Stomach (tissue), 9 donors: ENCODE results near the gene RASL10A. TPM values are rescaled to one million over a fixed set of nuclear protein-coding genes. Genes with fewer than 3 reads are reported as not detected.

Experiments
- DNase-seq, 2 donors: peaks; one replicate each; pipeline versions ENCODE4 v3.0.0 to v3.0.0-alpha.2; 2013 to 2019
- H3K27ac ChIP-seq, 5 donors: fragments of 200-600 bp in 4 of 5; sonication (generic) in 4 of 5; one replicate each; pipeline ENCODE4 v1.5.1; 2013 to 2019; ENCODE audit warnings: mild to moderate bottlenecking in 1 of 5, moderate library complexity in 1 of 5
- H3K27me3 ChIP-seq, 3 donors: fragments of 200-600 bp; sonication (generic); one replicate each; pipeline ENCODE4 v1.5.1; 2017 to 2019; ENCODE audit warnings: mixed run types in 1 of 3
- H3K36me3 ChIP-seq, 4 donors: fragments of 200-600 bp; sonication (generic); 1 replicate in 3 of 4; 2 replicates in 1 of 4; pipeline ENCODE4 v1.5.1; 2016 to 2019
- H3K4me1 ChIP-seq, 4 donors: fragments of 200-600 bp; sonication (generic); one replicate each; pipeline ENCODE4 v1.5.1; 2016 to 2019
- H3K4me3 ChIP-seq, 4 donors: fragments of 200-600 bp; sonication (generic) in 3 of 4; one replicate each; pipeline ENCODE4 v1.5.1; 2016 to 2019; ENCODE audit warnings: mild to moderate bottlenecking in 1 of 4
- H3K9me3 ChIP-seq, 4 donors: fragments of 200-600 bp; sonication (generic); one replicate each; pipeline ENCODE4 v1.5.1; 2016 to 2019
- EP300 ChIP-seq: sonication (generic); formaldehyde crosslinking; IDR thresholded peaks from one replicate; pipeline ENCODE4 v1.6.1; 2017; ENCODE audit warnings: antibody characterized with exemption
- POLR2A ChIP-seq, 4 donors: fragments of 450-650 bp; IDR thresholded peaks; one replicate each; pipeline ENCODE4 v1.6.1; 2016; ENCODE audit warnings: antibody characterized with exemption in 4 of 4, control low read depth in 2 of 4, mild to moderate bottlenecking in 1 of 4, moderate library complexity in 1 of 4
- POLR2AphosphoS5 ChIP-seq, 3 donors: sonication (generic); formaldehyde crosslinking; IDR thresholded peaks; one replicate each; pipeline ENCODE4 v1.6.1; 2016; ENCODE audit warnings: antibody characterized with exemption in 3 of 3
- WGBS, 5 donors: extraction: QIAGEN DNeasy Blood & Tissue Kit in 3 of 5; methylation state at CpG; one replicate each; pipeline versions ENCODE4 v1.1.5 to v1.1.7; 2013 to 2018; 5-methylcytosine and 5-hydroxymethylcytosine counted together
- intact Hi-C: fragments of 100-400 bp; cut with DNase I; formaldehyde crosslinking; loops from one replicate; pipeline ENCODE4 v1.15.1; 2023; ENCODE audit warnings: low total_unique reads
- polyA plus RNA-seq, 3 donors: library from polyadenylated mRNA; stranded (reverse); fragments of 200-250 nt; gene quantifications; one replicate each; pipeline ENCODE4 v1.2.3, GENCODE V29; 2013
- total RNA-seq, 5 donors: library from RNA; depleted of rRNA; stranded (reverse); fragments of >200 nt; gene quantifications; one replicate each; pipeline versions ENCODE4 v1.1.0 to v1.2.3, GENCODE V29; 2014 to 2016
- TF ChIP-seq, protein P1 (sequence below), 7 experiments: fragments of 450-650 bp in 4 of 7; fragments of 200-600 bp in 3 of 7; sonication (generic) in 3 of 7; IDR thresholded peaks; one replicate each; pipeline ENCODE4 v1.5.1; 2016 to 2019; ENCODE audit warnings: antibody characterized with exemption in 7 of 7, control low read depth in 2 of 7, mild to moderate bottlenecking in 1 of 7
- donor health status: healthy with polysubstance abuse.
- donor health status: Bipolar disorder and iron deficiency.
- donor health status: healthy.

The RASL10A gene
- total and polyA plus RNA-seq, 8 donors: 0.19 to 3.5 (median 0.57) TPM; not detected in 4

DNA sequence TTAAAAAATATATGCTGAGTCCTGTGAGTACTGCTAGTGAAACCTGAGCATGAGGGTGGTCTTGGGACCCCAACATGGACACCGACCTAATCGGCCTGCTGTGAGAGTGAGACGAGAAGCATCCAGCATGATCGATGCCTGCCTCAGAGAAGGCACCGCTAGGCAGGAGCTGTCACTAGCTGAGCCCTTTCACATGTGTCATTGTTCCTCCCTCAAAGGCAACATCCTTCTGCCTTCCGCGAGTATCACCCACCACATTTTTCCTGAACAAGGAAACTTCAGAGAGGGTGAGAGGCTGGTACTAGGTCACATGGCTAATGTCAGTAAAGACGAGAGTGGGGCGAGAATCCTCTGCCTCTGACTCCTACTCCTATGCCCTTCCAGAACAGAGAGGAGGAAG lies 37.3 kb upstream of the RASL10A start:
- peaks cover 0 to under 1% (median 0%) of the 10 kb centered on the region in 4 donors for H3K4me1 ChIP-seq
- DNase-seq: no peak
- 81 to 91% (median 88%) methylated on average over 9 of the region's 9 CpGs for WGBS, 5 donors
- no peak for TF ChIP-seq POLR2AphosphoS5 (IDR thresholded peaks at IDR 0.05)
- no peak overlapping the region for H3K4me3 ChIP-seq
- H3K27ac ChIP-seq: no peak overlapping the region
- H3K9me3 ChIP-seq: no peaks in the 10 kb centered on the region
- no peaks in the 10 kb centered on the region for H3K27me3 ChIP-seq
- H3K36me3 ChIP-seq: peaks cover 88 to 100% (median 100%) of the 10 kb centered on the region in 4 donors
- intact Hi-C loops: no loop called here

DNA sequence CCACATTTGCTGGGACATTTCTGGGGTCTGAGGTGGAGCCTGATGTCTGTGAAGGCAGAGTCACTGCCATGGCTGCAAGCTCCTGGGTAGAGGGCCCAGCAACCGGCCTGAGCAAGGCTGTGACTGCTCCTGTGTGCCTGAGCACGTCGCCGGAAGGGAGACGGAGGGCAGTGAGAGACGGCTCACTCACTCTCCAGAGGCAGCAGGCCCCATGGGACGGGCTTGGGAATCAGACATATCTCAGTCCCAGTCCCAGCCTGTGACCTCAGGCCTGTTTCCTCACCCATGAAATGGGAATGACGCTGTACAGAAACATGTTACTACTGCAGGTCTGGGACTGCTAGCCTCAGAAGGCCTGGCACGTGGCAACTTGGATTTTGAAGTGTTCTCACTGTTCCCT lies 36.4 kb upstream of the RASL10A start:
- 83 to 94% (median 89%) methylated on average over 9 of the region's 9 CpGs for WGBS, 5 donors
- TF ChIP-seq POLR2A (IDR thresholded peaks at IDR 0.05): no peak
- TF ChIP-seq, protein P1, sequence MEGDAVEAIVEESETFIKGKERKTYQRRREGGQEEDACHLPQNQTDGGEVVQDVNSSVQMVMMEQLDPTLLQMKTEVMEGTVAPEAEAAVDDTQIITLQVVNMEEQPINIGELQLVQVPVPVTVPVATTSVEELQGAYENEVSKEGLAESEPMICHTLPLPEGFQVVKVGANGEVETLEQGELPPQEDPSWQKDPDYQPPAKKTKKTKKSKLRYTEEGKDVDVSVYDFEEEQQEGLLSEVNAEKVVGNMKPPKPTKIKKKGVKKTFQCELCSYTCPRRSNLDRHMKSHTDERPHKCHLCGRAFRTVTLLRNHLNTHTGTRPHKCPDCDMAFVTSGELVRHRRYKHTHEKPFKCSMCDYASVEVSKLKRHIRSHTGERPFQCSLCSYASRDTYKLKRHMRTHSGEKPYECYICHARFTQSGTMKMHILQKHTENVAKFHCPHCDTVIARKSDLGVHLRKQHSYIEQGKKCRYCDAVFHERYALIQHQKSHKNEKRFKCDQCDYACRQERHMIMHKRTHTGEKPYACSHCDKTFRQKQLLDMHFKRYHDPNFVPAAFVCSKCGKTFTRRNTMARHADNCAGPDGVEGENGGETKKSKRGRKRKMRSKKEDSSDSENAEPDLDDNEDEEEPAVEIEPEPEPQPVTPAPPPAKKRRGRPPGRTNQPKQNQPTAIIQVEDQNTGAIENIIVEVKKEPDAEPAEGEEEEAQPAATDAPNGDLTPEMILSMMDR (IDR thresholded peaks at IDR 0.05): no peak
- TF ChIP-seq EP300: no peak
- TF ChIP-seq POLR2AphosphoS5 (IDR thresholded peaks at IDR 0.05): no peak
- no peak overlapping the region for H3K4me3 ChIP-seq
- no peak for DNase-seq
- peaks cover 0 to 10% (median 5%) of the 10 kb centered on the region in 4 donors for H3K4me1 ChIP-seq
- no peaks in the 10 kb centered on the region for H3K27me3 ChIP-seq
- H3K27ac ChIP-seq: no peak overlapping the region
- intact Hi-C loops: no loop called here
- peaks cover 92 to 100% (median 100%) of the 10 kb centered on the region in 4 donors for H3K36me3 ChIP-seq
- no peaks in the 10 kb centered on the region for H3K9me3 ChIP-seq

DNA sequence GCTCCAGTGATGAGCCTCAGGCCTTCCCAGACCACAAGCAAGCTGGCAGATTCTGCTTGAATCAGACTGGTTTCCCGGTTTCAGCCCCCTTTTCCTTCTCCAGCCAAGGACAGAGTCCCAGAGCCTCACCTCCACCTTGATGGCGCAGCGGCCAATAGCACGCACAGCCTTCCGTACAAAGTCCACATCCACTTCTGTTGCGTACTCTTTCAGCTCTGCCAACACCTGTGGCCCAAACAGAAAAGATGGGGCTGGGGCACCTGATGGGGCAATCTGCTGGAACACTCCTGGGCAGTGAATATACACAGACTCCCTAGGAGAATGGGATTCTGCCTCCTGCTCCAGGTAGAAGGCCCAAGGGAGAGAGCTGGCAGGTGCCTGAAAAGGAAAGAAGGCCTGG lies 35.5 kb upstream of the RASL10A start:
- WGBS, 5 donors: 69 to 85% (median 73%) methylated on average over 6 of the region's 6 CpGs
- H3K36me3 ChIP-seq: peaks cover 88 to 100% (median 100%) of the 10 kb centered on the region in 4 donors
- DNase-seq: no peak

GRCh38 chr22:29348956-29349355 lies 33.5 kb upstream of the RASL10A start:
- no peak for TF ChIP-seq POLR2AphosphoS5 (IDR thresholded peaks at IDR 0.05)
- TF ChIP-seq, protein P1 (IDR thresholded peaks at IDR 0.05): no peak
- no peak for TF ChIP-seq EP300
- no peak for TF ChIP-seq POLR2A (IDR thresholded peaks at IDR 0.05)
- 90 to 93% (median 91%) methylated on average over 18 of the region's 18 CpGs for WGBS, 5 donors
- intact Hi-C loops: no loop called here
- H3K27ac ChIP-seq: no peak overlapping the region
- H3K27me3 ChIP-seq: no peaks in the 10 kb centered on the region
- no peak overlapping the region for H3K4me3 ChIP-seq
- no peak for DNase-seq
- H3K36me3 ChIP-seq: peaks cover 77 to 98% (median 96%) of the 10 kb centered on the region in 4 donors
- no peaks in the 10 kb centered on the region for H3K9me3 ChIP-seq
- H3K4me1 ChIP-seq: peaks cover 0 to 39% (median 19%) of the 10 kb centered on the region in 4 donors

More for the DNA sequence above, 35.5 kb upstream of the RASL10A start:
- Histone ChIP-seq H3K4me3 (no peak overlapping the region), H3K9me3 (no peaks in the 10 kb centered on the region), H3K4me1 (peaks cover 0 to 18% (median 13%) of the 10 kb centered on the region in 4 donors), H3K27ac (no peak overlapping the region), H3K27me3 (no peaks in the 10 kb centered on the region)
- TF ChIP-seq, protein P1 (IDR thresholded peaks at IDR 0.05): no peak
- TF ChIP-seq POLR2A (IDR thresholded peaks at IDR 0.05) (no peak), EP300 (no peak), POLR2AphosphoS5 (IDR thresholded peaks at IDR 0.05) (no peak)
- intact Hi-C loops: no loop called here

GRCh38 chr22:29348041-29348440 lies 32.5 kb upstream of the RASL10A start:
- DNase-seq: no peak
- intact Hi-C loops: no loop called here
- no peak for TF ChIP-seq POLR2AphosphoS5 (IDR thresholded peaks at IDR 0.05)
- TF ChIP-seq, protein P1 (IDR thresholded peaks at IDR 0.05): no peak
- Histone ChIP-seq H3K9me3 (no peaks in the 10 kb centered on the region), H3K4me3 (no peak overlapping the region), H3K27me3 (no peaks in the 10 kb centered on the region), H3K27ac (no peak overlapping the region), H3K36me3 (peaks cover 73 to 98% (median 96%) of the 10 kb centered on the region in 4 donors), H3K4me1 (peaks cover 2 to 48% (median 24%) of the 10 kb centered on the region in 4 donors)
- 76 to 83% (median 79%) methylated on average over 2 of the region's 2 CpGs for WGBS, 5 donors
